Esophagus squamous epithelium (tissue), 4 donors: ENCODE measurements around the gene KCNMA1.

Experiments
- POLR2A ChIP-seq, 4 donors: fragments of 450-650 bp; IDR thresholded peaks; one replicate each; pipeline ENCODE4 v1.6.1; 2017; ENCODE audit warnings: antibody characterized with exemption in 4 of 4, mild to moderate bottlenecking in 4 of 4, moderate library complexity in 3 of 4
- TF ChIP-seq, protein P1 (sequence below), 6 experiments: fragments of 450-650 bp in 4 of 6; fragments of 200-600 bp in 2 of 6; sonication (generic) in 2 of 6; IDR thresholded peaks; one replicate each; pipeline ENCODE4 v1.5.1; 2016 to 2019; ENCODE audit warnings: antibody characterized with exemption in 6 of 6, mild to moderate bottlenecking in 4 of 6, moderate library complexity in 4 of 6

DNA sequence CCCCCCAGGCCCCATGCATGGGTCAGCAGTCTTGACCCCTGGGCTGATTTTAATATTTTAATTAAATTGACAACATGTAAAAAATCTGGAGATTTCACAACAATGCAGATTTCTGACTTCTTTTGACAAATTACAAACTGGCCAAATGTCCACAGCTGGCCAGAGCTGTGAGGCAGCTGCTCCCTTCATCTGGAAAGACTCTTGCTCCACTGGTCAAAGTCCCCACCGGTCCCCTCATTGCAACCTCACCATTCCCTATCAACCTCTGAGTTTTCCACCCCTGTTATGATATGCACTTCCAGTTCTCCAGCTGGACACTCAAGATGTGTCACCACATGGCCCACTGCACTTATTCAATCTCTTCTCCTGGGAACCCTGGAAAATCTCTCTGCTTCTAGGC is 266.2 kb downstream of the KCNMA1 start:
- TF ChIP-seq, protein P1, sequence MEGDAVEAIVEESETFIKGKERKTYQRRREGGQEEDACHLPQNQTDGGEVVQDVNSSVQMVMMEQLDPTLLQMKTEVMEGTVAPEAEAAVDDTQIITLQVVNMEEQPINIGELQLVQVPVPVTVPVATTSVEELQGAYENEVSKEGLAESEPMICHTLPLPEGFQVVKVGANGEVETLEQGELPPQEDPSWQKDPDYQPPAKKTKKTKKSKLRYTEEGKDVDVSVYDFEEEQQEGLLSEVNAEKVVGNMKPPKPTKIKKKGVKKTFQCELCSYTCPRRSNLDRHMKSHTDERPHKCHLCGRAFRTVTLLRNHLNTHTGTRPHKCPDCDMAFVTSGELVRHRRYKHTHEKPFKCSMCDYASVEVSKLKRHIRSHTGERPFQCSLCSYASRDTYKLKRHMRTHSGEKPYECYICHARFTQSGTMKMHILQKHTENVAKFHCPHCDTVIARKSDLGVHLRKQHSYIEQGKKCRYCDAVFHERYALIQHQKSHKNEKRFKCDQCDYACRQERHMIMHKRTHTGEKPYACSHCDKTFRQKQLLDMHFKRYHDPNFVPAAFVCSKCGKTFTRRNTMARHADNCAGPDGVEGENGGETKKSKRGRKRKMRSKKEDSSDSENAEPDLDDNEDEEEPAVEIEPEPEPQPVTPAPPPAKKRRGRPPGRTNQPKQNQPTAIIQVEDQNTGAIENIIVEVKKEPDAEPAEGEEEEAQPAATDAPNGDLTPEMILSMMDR (IDR thresholded peaks at IDR 0.05) = no peak
- no peak for TF ChIP-seq POLR2A (IDR thresholded peaks at IDR 0.05)
